Gastroesophageal sphincter (tissue), 4 donors: ENCODE measurements around the gene ACP3. TPM values are rescaled to one million over a fixed set of nuclear protein-coding genes. Genes with fewer than 3 reads are reported as not detected.

Experiments
- ATAC-seq: fragments of 150-250 bp; one replicate; pipeline ENCODE4 v1.9.1; 2016; ENCODE audit warnings: mild to moderate bottlenecking, moderate library complexity
- H3K27ac ChIP-seq, 4 donors: fragments of 200-600 bp; sonication (generic) in 3 of 4; 1 replicate in 3 of 4; 2 replicates in 1 of 4; pipeline ENCODE4 v1.5.1; 2016 to 2019
- H3K27me3 ChIP-seq: fragments of 200-600 bp; sonication (generic); one replicate; pipeline ENCODE4 v1.5.1; 2019
- H3K36me3 ChIP-seq, 2 donors: fragments of 200-600 bp; sonication (generic); one replicate each; pipeline ENCODE4 v1.5.1; 2019; ENCODE audit warnings: control low read depth in 1 of 2
- H3K4me1 ChIP-seq, 3 donors: fragments of 200-600 bp; sonication (generic); 1 replicate in 2 of 3; 2 replicates in 1 of 3; pipeline ENCODE4 v1.5.1; 2016 to 2019; ENCODE audit warnings: control low read depth in 2 of 3
- H3K4me3 ChIP-seq, 2 donors: fragments of 200-600 bp; sonication (generic); one replicate each; pipeline ENCODE4 v1.5.1; 2019; ENCODE audit warnings: mild to moderate bottlenecking in 1 of 2, moderate library complexity in 1 of 2
- H3K9me3 ChIP-seq, 3 donors: fragments of 200-600 bp; sonication (generic); one replicate each; pipeline ENCODE4 v1.5.1; 2017 to 2019; ENCODE audit warnings: control low read depth in 2 of 3
- CTCF ChIP-seq, 4 experiments: fragments of 200-600 bp in 2 of 4; fragments of 450-650 bp in 2 of 4; sonication (generic) in 1 of 4; IDR thresholded peaks; one replicate each; pipeline ENCODE4 v1.5.1; 2017 to 2019; ENCODE audit warnings: antibody characterized with exemption in 4 of 4, mild to moderate bottlenecking in 2 of 4, moderate library complexity in 2 of 4
- EP300 ChIP-seq: sonication (generic); formaldehyde crosslinking; IDR thresholded peaks from one replicate; pipeline ENCODE4 v1.6.1; 2017; ENCODE audit warnings: antibody characterized with exemption, mild to moderate bottlenecking
- POLR2A ChIP-seq, 2 donors: fragments of 450-650 bp; IDR thresholded peaks; one replicate each; pipeline ENCODE4 v1.6.1; 2017; ENCODE audit warnings: antibody characterized with exemption in 2 of 2, mild to moderate bottlenecking in 2 of 2, moderate library complexity in 1 of 2
- POLR2AphosphoS5 ChIP-seq: sonication (generic); formaldehyde crosslinking; IDR thresholded peaks from one replicate; pipeline ENCODE4 v1.6.1; 2017; ENCODE audit warnings: antibody characterized with exemption
- WGBS, 2 donors: methylation state at CpG; one replicate each; pipeline ENCODE4 v1.1.5; 2018; ENCODE audit warnings: low coverage in 1 of 2; 5-methylcytosine and 5-hydroxymethylcytosine counted together
- total RNA-seq, 4 donors: library from RNA; depleted of rRNA; stranded (reverse); fragments of >200 nt; gene quantifications; one replicate each; pipeline ENCODE4 v1.1.0, GENCODE V29; 2016

ACP3 gene
- total RNA-seq, 4 donors from 2014 or later, result 1.1 to 3.5 (median 2.1) TPM

GRCh38 chr3:132354916-132355702 lies 37.9 kb downstream of the ACP3 start:
- no peak overlapping the region for H3K27ac ChIP-seq
- H3K9me3 ChIP-seq, result no peaks in the 10 kb centered on the region
- TF ChIP-seq CTCF (IDR thresholded peaks at IDR 0.05) (no peak), POLR2AphosphoS5 (no peak), EP300 (no peak), POLR2A (IDR thresholded peaks at IDR 0.05) (no peak)
- WGBS, 2 donors, result 64 to 67% methylated on average over 8 to 9 of the region's 9 CpGs
- peaks cover 0 to 4% (median 0%) of the 10 kb centered on the region in 3 donors for H3K4me1 ChIP-seq
- no peak for ATAC-seq
- no peaks in the 10 kb centered on the region for H3K27me3 ChIP-seq
- H3K36me3 ChIP-seq, result no peaks in the 10 kb centered on the region
- H3K4me3 ChIP-seq, result no peak overlapping the region

- Histone ChIP-seq H3K27me3 (no peaks in the 10 kb centered on the region), H3K36me3 (no peaks in the 10 kb centered on the region), H3K4me3 (no peak overlapping the region), H3K27ac (no peak overlapping the region), H3K4me1 (peaks cover 0 to 4% (median 0%) of the 10 kb centered on the region in 3 donors), H3K9me3 (no peaks in the 10 kb centered on the region)
- no peak for ATAC-seq
- 76 to 96% methylated on average over 4 to 5 of the region's 5 CpGs for WGBS, 2 donors
- no peak for TF ChIP-seq EP300
- TF ChIP-seq POLR2AphosphoS5, result no peak
- TF ChIP-seq CTCF (IDR thresholded peaks at IDR 0.05), result no peak
- no peak for TF ChIP-seq POLR2A (IDR thresholded peaks at IDR 0.05)
Observed at GRCh38 chr3:132356568-132356967, 39.4 kb downstream of the ACP3 start.

- H3K27ac ChIP-seq, result no peak overlapping the region
- no peak overlapping the region for H3K4me3 ChIP-seq
- no peak for TF ChIP-seq POLR2AphosphoS5
- no peak for TF ChIP-seq EP300
- no peak for TF ChIP-seq POLR2A (IDR thresholded peaks at IDR 0.05)
- TF ChIP-seq CTCF (IDR thresholded peaks at IDR 0.05), result no peak
- peaks cover 5% of the 10 kb centered on the region for H3K27me3 ChIP-seq
- H3K9me3 ChIP-seq, result no peaks in the 10 kb centered on the region
- ATAC-seq, result no peak
- 71 to 92% methylated on average over 1 of the region's 1 CpG for WGBS, 2 donors
- no peaks in the 10 kb centered on the region for H3K36me3 ChIP-seq
- H3K4me1 ChIP-seq, result no peaks in the 10 kb centered on the region
Observed at GRCh38 chr3:132360717-132361116, 43.5 kb downstream of the ACP3 start.

- Histone ChIP-seq H3K4me3 (no peak overlapping the region), H3K9me3 (no peaks in the 10 kb centered on the region), H3K36me3 (no peaks in the 10 kb centered on the region), H3K27ac (no peak overlapping the region), H3K4me1 (no peaks in the 10 kb centered on the region), H3K27me3 (peaks cover 5% of the 10 kb centered on the region)
- WGBS, 2 donors, result 66 to 100% methylated on average over 1 to 2 of the region's 2 CpGs
- no peak for ATAC-seq
- TF ChIP-seq POLR2A (IDR thresholded peaks at IDR 0.05), result no peak
- no peak for TF ChIP-seq EP300
- TF ChIP-seq CTCF (IDR thresholded peaks at IDR 0.05), result no peak
- TF ChIP-seq POLR2AphosphoS5, result no peak
Observed at GRCh38 chr3:132362329-132362728, 45.1 kb downstream of the ACP3 start.

GRCh38 chr3:132368515-132368914 lies 51.3 kb downstream of the ACP3 start:
- H3K36me3 ChIP-seq, result no peaks in the 10 kb centered on the region
- WGBS, 2 donors, result 78 to 79% methylated on average over 2 of the region's 2 CpGs
- no peaks in the 10 kb centered on the region for H3K9me3 ChIP-seq
- H3K4me3 ChIP-seq, result no peak overlapping the region
- H3K4me1 ChIP-seq, result no peaks in the 10 kb centered on the region
- ATAC-seq, result no peak
- no peak overlapping the region for H3K27ac ChIP-seq
- no peak for TF ChIP-seq CTCF (IDR thresholded peaks at IDR 0.05)
- TF ChIP-seq POLR2AphosphoS5, result no peak
- no peak for TF ChIP-seq POLR2A (IDR thresholded peaks at IDR 0.05)
- TF ChIP-seq EP300, result no peak
- H3K27me3 ChIP-seq, result peaks cover 5% of the 10 kb centered on the region
